Neutrophil (primary cell): Measurements from ENCODE around the gene PRSS53.
A peak's percentile ranks its signal among the peaks of the same experiment; 100 is the strongest.

Experiments
- H3K27ac ChIP-seq: fragments of 200-600 bp; sonication (generic); 2 replicates; pipeline ENCODE4 v1.5.1; 2016; ENCODE audit warnings: mild to moderate bottlenecking, moderate library complexity
- H3K27me3 ChIP-seq: fragments of 200-600 bp; sonication (generic); 2 replicates; pipeline ENCODE4 v1.6.0; 2016; ENCODE audit warnings: mild to moderate bottlenecking
- H3K36me3 ChIP-seq: fragments of 200-600 bp; sonication (generic); 2 replicates; pipeline ENCODE4 v1.5.1; 2017
- H3K4me1 ChIP-seq, 2 experiments: fragments of 200-600 bp in 1 of 2; sonication (generic) in 1 of 2; 1 replicate in 1 of 2; 2 replicates in 1 of 2; pipeline versions ENCODE4 v1.5.1 to v1.6.1; 2013 to 2016; ENCODE audit warnings: low read depth in 1 of 2, low read length in 1 of 2, mild to moderate bottlenecking in 1 of 2, moderate library complexity in 1 of 2; ENCODE audit not compliant: control insufficient read depth in 1 of 2, insufficient read depth in 1 of 2
- H3K4me3 ChIP-seq, 2 experiments: fragments of 200-600 bp in 1 of 2; sonication (generic) in 1 of 2; 1 replicate in 1 of 2; 2 replicates in 1 of 2; pipeline ENCODE4 v1.5.1; 2013 to 2016; ENCODE audit warnings: low read depth in 1 of 2, low read length in 1 of 2, mild to moderate bottlenecking in 1 of 2, moderate library complexity in 1 of 2
- H3K9me3 ChIP-seq: fragments of 200-600 bp; sonication (generic); 2 replicates; pipeline ENCODE4 v1.5.1; 2016
- TF ChIP-seq, protein P1 (sequence below): fragments of 200-600 bp; sonication (generic); IDR thresholded peaks from 2 replicates; pipeline ENCODE4 v1.5.1; 2016; ENCODE audit warnings: antibody characterized with exemption

PRSS53 gene

DNA sequence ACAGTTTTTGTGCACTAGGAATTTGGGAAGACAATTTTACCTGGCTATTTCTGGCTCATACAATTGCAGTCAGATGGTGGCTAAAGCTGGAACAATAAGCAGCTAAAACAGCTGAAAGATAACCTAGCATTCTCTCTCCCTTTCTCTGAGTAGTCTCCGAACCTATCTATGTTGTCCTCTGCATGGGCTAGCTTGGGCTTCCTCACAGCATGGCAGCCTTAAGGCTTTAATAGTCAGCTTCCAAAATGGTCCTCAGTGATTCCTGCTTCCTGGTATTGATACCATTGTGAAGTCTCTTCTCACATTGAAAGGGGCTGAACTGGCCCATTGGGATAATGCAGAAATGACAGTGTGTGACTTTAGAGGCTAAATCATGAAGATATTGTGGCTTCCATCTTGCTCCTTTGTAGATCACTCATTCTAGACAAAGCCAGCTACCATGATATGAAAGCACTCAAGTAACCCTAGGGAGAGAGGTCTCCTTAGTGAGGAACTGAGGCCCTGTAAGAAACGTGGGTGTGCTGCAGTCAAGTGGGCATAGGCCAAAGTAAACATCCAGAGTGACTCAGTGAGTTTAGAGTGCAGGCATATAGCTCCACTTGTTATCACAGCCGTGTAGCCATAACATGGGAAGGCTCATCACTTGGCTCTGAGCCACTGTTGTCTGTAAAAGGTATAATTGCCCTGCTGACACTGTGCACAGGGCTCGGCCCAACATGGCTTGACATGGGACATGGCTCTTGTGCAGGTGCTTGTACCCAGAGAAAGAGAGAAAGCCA lies 11.3 kb upstream of the PRSS53 start:
- no peak overlapping the region for H3K4me3 ChIP-seq
- H3K9me3 ChIP-seq: no peaks in the 10 kb centered on the region
- no peaks in the 10 kb centered on the region for H3K27me3 ChIP-seq
- peaks cover 9 to 11% of the 10 kb centered on the region in 2 experiments for H3K4me1 ChIP-seq
- H3K27ac ChIP-seq: no peak overlapping the region
- TF ChIP-seq, protein P1, sequence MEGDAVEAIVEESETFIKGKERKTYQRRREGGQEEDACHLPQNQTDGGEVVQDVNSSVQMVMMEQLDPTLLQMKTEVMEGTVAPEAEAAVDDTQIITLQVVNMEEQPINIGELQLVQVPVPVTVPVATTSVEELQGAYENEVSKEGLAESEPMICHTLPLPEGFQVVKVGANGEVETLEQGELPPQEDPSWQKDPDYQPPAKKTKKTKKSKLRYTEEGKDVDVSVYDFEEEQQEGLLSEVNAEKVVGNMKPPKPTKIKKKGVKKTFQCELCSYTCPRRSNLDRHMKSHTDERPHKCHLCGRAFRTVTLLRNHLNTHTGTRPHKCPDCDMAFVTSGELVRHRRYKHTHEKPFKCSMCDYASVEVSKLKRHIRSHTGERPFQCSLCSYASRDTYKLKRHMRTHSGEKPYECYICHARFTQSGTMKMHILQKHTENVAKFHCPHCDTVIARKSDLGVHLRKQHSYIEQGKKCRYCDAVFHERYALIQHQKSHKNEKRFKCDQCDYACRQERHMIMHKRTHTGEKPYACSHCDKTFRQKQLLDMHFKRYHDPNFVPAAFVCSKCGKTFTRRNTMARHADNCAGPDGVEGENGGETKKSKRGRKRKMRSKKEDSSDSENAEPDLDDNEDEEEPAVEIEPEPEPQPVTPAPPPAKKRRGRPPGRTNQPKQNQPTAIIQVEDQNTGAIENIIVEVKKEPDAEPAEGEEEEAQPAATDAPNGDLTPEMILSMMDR: no peak
- no peaks in the 10 kb centered on the region for H3K36me3 ChIP-seq

GRCh38 chr16:31094424-31095120 lies 5.8 kb upstream of the PRSS53 start, which contains the start of gene VKORC1:
Gene VKORC1, minus strand, starts transcription at chr16:31094797. Its CDS starts 68 bp downstream, at chr16:31094729.
- peaks cover 27 to 28% of the 10 kb centered on the region in 2 experiments for H3K4me1 ChIP-seq
- peak within 1 kb of the TSS; percentile 76 to 78 for H3K4me3 ChIP-seq
- H3K36me3 ChIP-seq: peaks cover 5% of the 10 kb centered on the region
- no peaks in the 10 kb centered on the region for H3K27me3 ChIP-seq
- no peaks in the 10 kb centered on the region for H3K9me3 ChIP-seq
- TF ChIP-seq, protein P1: no peak
- peak within 1 kb of the TSS; percentile 83 for H3K27ac ChIP-seq

- peaks cover 9% of the 10 kb centered on the region for H3K36me3 ChIP-seq
- no peaks in the 10 kb centered on the region for H3K27me3 ChIP-seq
- peaks cover 27 to 28% of the 10 kb centered on the region in 2 experiments for H3K4me1 ChIP-seq
- peak overlapping the region; percentile 76 to 78 for H3K4me3 ChIP-seq
- peak overlapping the region; percentile 83 for H3K27ac ChIP-seq
- H3K9me3 ChIP-seq: no peaks in the 10 kb centered on the region
- TF ChIP-seq, protein P1: no peak
Measured at GRCh38 chr16:31094088-31094423, 5.3 kb upstream of the PRSS53 start.

DNA sequence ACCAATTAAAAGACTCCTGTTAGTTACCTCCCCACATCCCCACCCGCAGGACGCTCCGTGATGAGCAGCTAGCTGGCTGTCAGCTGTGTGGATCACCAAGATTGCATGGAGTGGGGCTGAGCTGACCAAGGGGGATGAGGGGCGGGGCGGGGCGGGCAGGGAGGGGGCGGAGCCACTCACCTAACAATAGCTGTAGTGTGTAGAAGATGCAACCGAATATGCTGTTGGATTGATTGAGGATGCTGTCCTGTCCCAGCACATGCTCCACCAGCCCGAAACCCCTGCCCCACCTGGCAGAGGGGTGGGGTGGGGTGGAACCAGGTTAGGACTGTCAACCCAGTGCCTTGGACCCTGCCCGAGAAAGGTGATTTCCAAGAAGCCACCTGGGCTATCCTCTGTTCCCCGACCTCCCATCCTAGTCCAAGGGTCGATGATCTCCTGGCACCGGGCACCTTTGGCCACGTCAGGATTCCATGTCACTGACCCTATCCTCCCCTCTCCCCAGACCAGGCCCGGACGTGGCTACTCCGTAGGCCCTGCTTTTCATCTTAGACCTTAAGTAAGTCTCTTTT lies 4.5 kb upstream of the PRSS53 start:
- TF ChIP-seq, protein P1: no peak
- H3K36me3 ChIP-seq: peaks cover 16% of the 10 kb centered on the region
- H3K27me3 ChIP-seq: no peaks in the 10 kb centered on the region
- no peaks in the 10 kb centered on the region for H3K9me3 ChIP-seq
- peak overlapping the region in 1 of 2 experiments; percentile 78 for H3K4me3 ChIP-seq
- no peak overlapping the region for H3K27ac ChIP-seq
- peaks cover 27 to 28% of the 10 kb centered on the region in 2 experiments for H3K4me1 ChIP-seq

- Histone ChIP-seq H3K36me3 (peaks cover 19% of the 10 kb centered on the region), H3K27ac (no peak overlapping the region), H3K9me3 (no peaks in the 10 kb centered on the region), H3K27me3 (no peaks in the 10 kb centered on the region), H3K4me3 (no peak overlapping the region), H3K4me1 (peaks cover 27 to 28% of the 10 kb centered on the region in 2 experiments)
- TF ChIP-seq, protein P1: no peak
Measured at GRCh38 chr16:31092330-31092729, 3.6 kb upstream of the PRSS53 start.
